ENCODE measurements around the gene COQ8A. TPM values are rescaled to one million over a fixed set of nuclear protein-coding genes. Genes with fewer than 3 reads are reported as not detected.
A peak's percentile ranks its signal among the peaks of the same experiment; 100 is the strongest.

COQ8A gene
- polyA plus RNA-seq, 1 donor from 2014 or later, result 57.4 TPM

DNA sequence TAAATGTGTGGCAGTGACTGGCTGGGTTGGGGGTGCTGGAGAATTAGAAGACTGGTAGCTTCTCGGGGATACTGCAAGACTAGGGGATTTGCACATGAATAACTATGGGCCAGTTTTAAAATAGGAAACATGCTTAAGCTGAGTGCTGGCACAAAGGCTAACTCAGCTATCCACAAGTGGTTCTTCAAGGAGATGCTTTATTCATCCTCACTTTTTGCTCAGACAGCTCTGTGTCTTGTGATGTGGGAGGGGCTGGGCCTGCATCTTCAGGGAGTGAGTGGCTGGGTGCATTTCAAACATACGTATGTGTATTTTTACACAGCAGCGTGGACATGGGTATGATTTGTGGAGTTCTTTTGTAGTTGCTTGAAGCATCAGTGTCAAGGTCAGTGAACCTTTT is 2.3 kb downstream of the COQ8A start:
- Mint-ChIP-seq H3K9me3 (no peaks in the 10 kb centered on the region), H3K36me3 (peaks cover 5% of the 10 kb centered on the region), H3K4me1 (peaks cover 33 to 43% (median 35%) of the 10 kb centered on the region in 3 donors)

DNA sequence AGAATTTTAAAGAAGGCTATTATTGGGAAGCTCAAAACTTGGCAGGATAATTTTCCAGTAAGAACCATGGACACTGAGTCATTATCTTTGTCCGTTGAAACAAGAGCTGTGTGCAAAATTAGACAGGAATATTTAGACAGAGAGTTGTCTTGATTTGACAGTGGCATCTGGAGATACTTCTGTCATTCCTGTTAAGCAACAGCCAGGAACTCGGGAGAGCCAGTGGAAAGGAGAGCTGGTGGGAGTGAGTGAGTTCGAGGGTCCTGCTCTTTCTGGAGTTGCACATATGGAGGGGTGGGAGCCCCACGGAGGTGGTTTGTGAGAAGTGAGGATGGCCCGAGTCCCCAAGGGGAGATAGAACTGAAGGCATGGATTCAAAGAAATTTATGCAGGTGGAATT is 3.1 kb downstream of the COQ8A start:
- H3K9me3 Mint-ChIP-seq, result peaks cover 0 to 1% (median 0%) of the 10 kb centered on the region in 3 donors
- peak overlapping the region in 1 of 3 donors; percentile 23 for H3K27ac Mint-ChIP-seq
- peaks cover 5% of the 10 kb centered on the region for H3K36me3 Mint-ChIP-seq
- no peaks in the 10 kb centered on the region for H3K27me3 Mint-ChIP-seq
- peak overlapping the region in 1 of 4 donors; percentile 100 for H3K4me3 Mint-ChIP-seq
- H3K4me1 Mint-ChIP-seq, result peaks cover 33 to 44% (median 35%) of the 10 kb centered on the region in 3 donors

More for the DNA sequence above, 2.3 kb downstream of the COQ8A start:
- no peak overlapping the region for H3K27ac Mint-ChIP-seq
- no peaks in the 10 kb centered on the region for H3K27me3 Mint-ChIP-seq
- H3K4me3 Mint-ChIP-seq, result peak overlapping the region; percentile 24 to 100 (median 68)

DNA sequence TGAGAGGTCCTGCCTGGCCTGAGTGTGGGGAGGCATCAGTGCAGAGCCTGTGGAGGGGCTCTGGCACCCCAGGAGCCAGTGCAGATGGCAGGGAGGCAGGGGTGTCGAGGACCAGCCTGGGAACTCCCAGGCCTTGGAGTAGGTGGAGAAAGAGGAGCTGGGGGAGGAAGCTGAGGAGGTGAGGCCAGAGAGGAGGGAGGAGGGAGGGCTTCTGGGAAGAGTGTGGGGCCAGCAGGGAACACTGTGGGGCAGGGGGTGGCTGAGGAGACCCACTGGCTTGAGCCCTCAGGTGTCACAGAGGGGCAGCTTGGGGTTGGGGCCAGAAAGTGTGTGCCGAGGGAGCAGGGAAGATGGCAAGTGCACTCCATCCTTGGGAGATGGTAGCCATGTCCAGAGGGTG is 3.8 kb downstream of the COQ8A start:
- Mint-ChIP-seq H3K4me3 (peak overlapping the region in 1 of 4 donors; percentile 100), H3K9me3 (peaks cover 0 to 3% (median 0%) of the 10 kb centered on the region in 3 donors), H3K27ac (peak overlapping the region in 1 of 3 donors; percentile 21), H3K27me3 (no peaks in the 10 kb centered on the region), H3K36me3 (peaks cover 8% of the 10 kb centered on the region), H3K4me1 (peaks cover 30 to 48% (median 34%) of the 10 kb centered on the region in 3 donors)

DNA sequence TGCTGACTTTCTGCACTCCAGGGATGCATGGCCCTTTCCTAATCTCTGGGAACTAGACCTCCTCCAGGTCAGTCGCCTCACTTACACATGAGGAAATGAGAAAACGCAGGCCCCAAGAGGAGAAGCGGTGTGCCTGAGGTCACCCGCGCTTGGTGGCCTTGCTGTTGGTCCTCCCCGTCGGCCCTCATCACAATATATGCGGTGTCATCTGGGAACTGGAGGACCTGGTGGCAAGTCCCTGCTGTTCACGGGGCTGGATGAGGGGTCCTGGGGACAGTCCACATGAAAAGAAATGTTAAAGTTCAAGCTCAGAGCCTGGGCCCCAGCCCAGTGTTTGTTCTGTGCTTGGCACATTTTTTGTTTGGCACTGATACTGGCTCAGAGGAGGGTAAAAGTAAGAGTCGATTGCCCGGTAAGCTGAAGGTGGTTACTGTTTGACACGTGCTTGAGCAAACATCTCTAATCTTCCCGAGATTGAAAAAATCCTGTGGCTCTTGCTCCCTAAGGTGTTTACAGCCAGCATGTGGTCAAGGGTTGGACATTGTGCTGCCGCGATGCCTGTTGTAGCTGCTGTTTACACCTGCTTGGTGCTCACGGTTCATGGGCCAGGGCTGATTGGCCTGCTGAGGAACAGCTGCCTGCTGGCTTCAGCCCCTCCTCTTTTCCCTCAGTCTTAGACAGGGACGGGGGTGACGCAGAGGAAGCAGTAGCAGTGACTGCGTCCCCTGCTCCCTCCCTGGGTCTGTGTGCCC is 5.2 kb downstream of the COQ8A start:
- peaks cover 29 to 55% (median 36%) of the 10 kb centered on the region in 3 donors for H3K4me1 Mint-ChIP-seq
- peak overlapping the region in 2 of 3 donors; percentile 52 to 62 for H3K27ac Mint-ChIP-seq
- no peaks in the 10 kb centered on the region for H3K27me3 Mint-ChIP-seq
- H3K4me3 Mint-ChIP-seq, result peak overlapping the region in 2 of 4 donors; percentile 68 to 77
- H3K36me3 Mint-ChIP-seq, result peaks cover 11% of the 10 kb centered on the region
- peaks cover 0 to 3% (median 0%) of the 10 kb centered on the region in 3 donors for H3K9me3 Mint-ChIP-seq

DNA sequence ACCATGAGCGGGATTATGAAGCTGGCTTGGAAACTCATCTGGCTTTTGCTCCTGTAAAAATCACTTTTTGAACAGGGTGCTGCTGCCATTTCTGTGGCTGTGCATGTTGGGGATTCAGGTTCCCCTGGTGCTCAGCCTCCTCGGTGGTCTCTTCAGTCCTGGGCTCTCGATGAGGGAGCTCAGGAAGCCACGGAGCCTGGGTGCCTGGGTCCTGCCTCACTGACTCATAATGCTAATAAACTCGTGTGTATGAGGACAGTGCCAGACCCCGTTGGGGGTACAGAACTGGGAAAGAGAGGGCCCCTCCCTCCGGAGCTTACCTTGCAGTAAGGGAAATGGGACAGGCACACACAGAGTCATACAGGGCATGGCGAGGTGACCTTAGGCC is 5.8 kb downstream of the COQ8A start:
- H3K4me1 Mint-ChIP-seq, result peaks cover 32 to 56% (median 33%) of the 10 kb centered on the region in 3 donors
- peaks cover 0 to 3% (median 0%) of the 10 kb centered on the region in 3 donors for H3K9me3 Mint-ChIP-seq
- peaks cover 11% of the 10 kb centered on the region for H3K36me3 Mint-ChIP-seq
- H3K27ac Mint-ChIP-seq, result peak overlapping the region in 1 of 3 donors; percentile 66
- H3K4me3 Mint-ChIP-seq, result peak overlapping the region in 1 of 4 donors; percentile 17
- no peaks in the 10 kb centered on the region for H3K27me3 Mint-ChIP-seq

DNA sequence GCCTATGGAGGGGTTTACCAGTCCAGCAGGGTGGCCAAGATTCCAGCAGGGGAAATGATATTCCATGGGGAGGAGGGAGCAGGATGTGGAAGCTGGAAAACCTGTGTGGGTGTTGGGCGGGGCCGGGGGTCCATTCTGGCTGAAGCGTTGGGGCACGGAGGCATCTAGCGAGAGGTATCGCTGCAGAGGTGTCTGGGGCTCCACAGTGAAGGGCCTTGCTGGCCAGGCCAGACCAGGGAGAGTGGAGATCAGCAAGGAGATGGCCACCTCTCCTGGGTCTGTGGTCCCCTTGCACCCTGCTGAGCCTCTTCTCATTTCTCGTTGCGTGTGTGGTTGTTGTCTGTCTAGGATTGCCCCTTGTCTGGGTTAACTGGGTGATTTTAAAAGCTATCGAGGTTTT is 6.2 kb downstream of the COQ8A start:
- H3K27ac Mint-ChIP-seq, result peak overlapping the region in 1 of 3 donors; percentile 66

DNA sequence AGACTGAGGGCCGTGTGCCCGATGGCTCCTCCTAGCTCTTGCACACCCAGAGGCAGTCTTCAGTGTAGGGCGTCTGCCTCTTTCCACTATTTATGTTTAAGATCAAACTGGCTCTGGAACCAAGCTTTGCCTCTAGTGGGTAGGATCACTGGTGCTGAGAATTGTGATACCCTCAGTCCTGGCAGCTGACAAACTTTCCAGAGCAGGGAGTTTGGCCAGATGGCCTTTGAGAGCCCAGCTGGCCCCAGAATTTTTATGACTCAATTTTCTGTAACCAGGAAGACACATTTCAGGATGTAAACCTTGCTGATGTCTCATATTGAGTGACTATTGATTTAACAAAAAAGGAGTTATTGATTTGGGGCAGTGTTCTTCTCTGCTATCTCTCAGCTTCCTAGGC is 6.7 kb downstream of the COQ8A start:
- H3K4me3 Mint-ChIP-seq, result peak overlapping the region in 1 of 4 donors; percentile 55
- peaks cover 27 to 54% (median 37%) of the 10 kb centered on the region in 3 donors for H3K4me1 Mint-ChIP-seq

More for the DNA sequence above, 6.2 kb downstream of the COQ8A start:
- H3K9me3 Mint-ChIP-seq, result peaks cover 0 to 3% (median 0%) of the 10 kb centered on the region in 3 donors
- H3K27me3 Mint-ChIP-seq, result no peaks in the 10 kb centered on the region
- H3K36me3 Mint-ChIP-seq, result peaks cover 11% of the 10 kb centered on the region
- peak overlapping the region in 2 of 4 donors; percentile 45 to 55 for H3K4me3 Mint-ChIP-seq
- peaks cover 29 to 53% (median 32%) of the 10 kb centered on the region in 3 donors for H3K4me1 Mint-ChIP-seq

DNA sequence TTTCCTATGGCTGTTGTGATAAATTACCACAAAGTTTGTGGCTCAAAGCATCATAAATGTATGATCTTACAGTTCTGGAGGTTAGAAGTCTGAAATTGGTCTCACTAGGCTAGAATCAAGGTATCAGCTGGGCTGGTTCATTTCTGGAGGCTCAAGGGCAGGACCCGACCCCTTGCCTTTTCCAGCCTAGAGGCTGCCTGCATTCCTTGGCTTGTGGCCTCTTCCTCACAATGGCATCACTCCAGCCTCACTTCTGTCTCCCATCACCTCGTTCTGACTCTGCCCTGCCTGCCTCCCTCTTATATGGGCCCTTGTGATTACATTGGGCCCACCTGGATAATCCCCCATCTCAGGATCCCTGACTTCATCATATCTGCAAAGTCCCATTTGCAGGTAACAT is 8.0 kb downstream of the COQ8A start:
- no peak overlapping the region for H3K27ac Mint-ChIP-seq
- H3K36me3 Mint-ChIP-seq, result peaks cover 10% of the 10 kb centered on the region
- H3K9me3 Mint-ChIP-seq, result peaks cover 0 to 3% (median 0%) of the 10 kb centered on the region in 3 donors
- H3K4me1 Mint-ChIP-seq, result peaks cover 18 to 44% (median 41%) of the 10 kb centered on the region in 3 donors
- H3K27me3 Mint-ChIP-seq, result no peaks in the 10 kb centered on the region
- H3K4me3 Mint-ChIP-seq, result no peak overlapping the region

More for the DNA sequence above, 6.7 kb downstream of the COQ8A start:
- Mint-ChIP-seq H3K36me3 (peaks cover 11% of the 10 kb centered on the region), H3K27ac (no peak overlapping the region), H3K9me3 (peaks cover 0 to 3% (median 0%) of the 10 kb centered on the region in 3 donors), H3K27me3 (no peaks in the 10 kb centered on the region)

DNA sequence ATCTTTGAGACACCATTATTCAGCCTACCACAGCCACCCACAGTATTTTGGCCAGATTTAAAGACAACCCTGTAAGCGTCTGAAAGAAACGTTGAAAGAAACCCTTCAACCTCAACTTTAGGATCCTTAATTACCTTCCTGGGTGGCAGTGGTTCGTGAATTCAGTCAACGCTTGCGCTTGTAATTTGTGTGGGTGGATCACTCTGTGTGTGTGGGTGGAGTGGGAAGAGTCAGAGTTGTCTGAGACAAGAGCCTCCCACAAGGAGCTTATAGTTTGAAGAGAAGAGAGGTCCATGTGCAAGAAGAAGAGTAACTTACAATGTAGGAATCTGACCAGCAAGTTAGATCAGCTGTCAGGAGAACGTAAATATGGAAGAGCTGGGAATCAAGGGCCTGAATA is 8.4 kb downstream of the COQ8A start:
- no peaks in the 10 kb centered on the region for H3K27me3 Mint-ChIP-seq
- peaks cover 0 to 3% (median 0%) of the 10 kb centered on the region in 3 donors for H3K9me3 Mint-ChIP-seq
- H3K36me3 Mint-ChIP-seq, result peaks cover 8% of the 10 kb centered on the region
- peaks cover 16 to 43% (median 41%) of the 10 kb centered on the region in 3 donors for H3K4me1 Mint-ChIP-seq
- H3K27ac Mint-ChIP-seq, result no peak overlapping the region
- H3K4me3 Mint-ChIP-seq, result no peak overlapping the region

DNA sequence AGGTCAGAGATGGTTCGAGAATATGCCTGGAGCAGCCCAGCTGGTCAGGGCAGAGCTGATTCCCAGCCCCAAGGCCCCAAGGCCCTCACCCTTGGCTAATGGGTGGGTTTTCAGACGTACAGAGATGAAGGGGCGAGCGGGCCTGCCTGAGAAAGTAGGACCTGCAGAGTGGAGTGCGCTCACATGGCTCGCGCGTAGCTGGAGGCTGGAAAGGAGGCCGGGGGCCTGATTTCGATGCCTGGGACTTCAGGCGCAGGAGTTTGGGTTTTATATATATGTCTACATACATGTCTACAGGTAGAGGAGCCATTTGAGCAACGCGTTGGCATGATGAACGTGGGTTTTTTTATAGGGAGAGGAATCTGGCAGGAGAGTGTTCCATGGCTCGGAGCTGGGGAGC is 8.9 kb downstream of the COQ8A start:
- peaks cover 12 to 41% (median 39%) of the 10 kb centered on the region in 3 donors for H3K4me1 Mint-ChIP-seq
- no peak overlapping the region for H3K4me3 Mint-ChIP-seq
- no peaks in the 10 kb centered on the region for H3K27me3 Mint-ChIP-seq
- H3K27ac Mint-ChIP-seq, result no peak overlapping the region
- H3K36me3 Mint-ChIP-seq, result peaks cover 8% of the 10 kb centered on the region
- H3K9me3 Mint-ChIP-seq, result peaks cover 0 to 3% (median 0%) of the 10 kb centered on the region in 3 donors

DNA sequence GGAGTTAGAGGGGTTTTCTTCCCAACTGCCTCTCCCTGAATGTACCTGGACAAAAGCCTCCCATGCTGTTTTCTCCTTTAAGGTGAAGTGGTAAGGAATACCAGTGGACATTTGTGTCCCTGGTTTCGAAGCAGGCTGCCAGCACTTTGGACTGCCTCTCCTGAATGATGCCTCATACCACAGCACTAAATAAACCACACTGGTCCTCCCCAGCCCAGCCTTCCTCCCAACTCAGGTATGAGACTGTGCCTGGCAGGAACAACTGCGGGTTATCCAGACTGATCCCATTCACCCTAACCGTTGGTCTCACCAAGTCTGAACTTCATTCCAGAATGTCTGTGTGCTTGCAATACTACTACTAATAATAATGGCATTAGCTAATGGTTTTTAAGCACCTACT is 9.3 kb downstream of the COQ8A start:
- peaks cover 10 to 41% (median 41%) of the 10 kb centered on the region in 3 donors for H3K4me1 Mint-ChIP-seq
- H3K9me3 Mint-ChIP-seq, result peaks cover 0 to 3% (median 0%) of the 10 kb centered on the region in 3 donors
- H3K27me3 Mint-ChIP-seq, result no peaks in the 10 kb centered on the region
- H3K27ac Mint-ChIP-seq, result no peak overlapping the region
- no peak overlapping the region for H3K4me3 Mint-ChIP-seq
- H3K36me3 Mint-ChIP-seq, result peaks cover 8% of the 10 kb centered on the region

DNA sequence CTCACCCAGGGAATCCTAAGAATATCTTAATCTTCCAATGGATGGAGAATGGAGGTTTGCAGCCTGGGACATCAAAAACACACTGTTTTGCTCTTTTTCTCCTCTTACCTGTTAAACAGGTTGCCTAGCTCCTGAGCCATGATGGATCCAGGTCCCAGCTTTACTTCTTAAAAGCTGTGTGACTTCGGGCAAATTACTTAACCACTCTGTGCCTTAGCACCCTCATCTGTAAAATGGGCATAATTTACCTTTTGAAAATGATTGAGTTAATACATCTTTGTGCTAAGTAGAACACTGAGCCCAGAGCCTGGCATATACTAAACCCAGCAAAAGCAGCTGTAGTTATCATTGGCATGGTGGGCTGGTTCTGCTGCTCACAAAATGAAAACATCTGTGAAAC is 10.2 kb downstream of the COQ8A start:
- H3K9me3 Mint-ChIP-seq, result peaks cover 0 to 3% (median 0%) of the 10 kb centered on the region in 3 donors
- no peak overlapping the region for H3K4me3 Mint-ChIP-seq
- no peak overlapping the region for H3K27ac Mint-ChIP-seq
- H3K27me3 Mint-ChIP-seq, result no peaks in the 10 kb centered on the region
- H3K4me1 Mint-ChIP-seq, result peaks cover 16 to 41% (median 38%) of the 10 kb centered on the region in 3 donors
- peaks cover 10% of the 10 kb centered on the region for H3K36me3 Mint-ChIP-seq

DNA sequence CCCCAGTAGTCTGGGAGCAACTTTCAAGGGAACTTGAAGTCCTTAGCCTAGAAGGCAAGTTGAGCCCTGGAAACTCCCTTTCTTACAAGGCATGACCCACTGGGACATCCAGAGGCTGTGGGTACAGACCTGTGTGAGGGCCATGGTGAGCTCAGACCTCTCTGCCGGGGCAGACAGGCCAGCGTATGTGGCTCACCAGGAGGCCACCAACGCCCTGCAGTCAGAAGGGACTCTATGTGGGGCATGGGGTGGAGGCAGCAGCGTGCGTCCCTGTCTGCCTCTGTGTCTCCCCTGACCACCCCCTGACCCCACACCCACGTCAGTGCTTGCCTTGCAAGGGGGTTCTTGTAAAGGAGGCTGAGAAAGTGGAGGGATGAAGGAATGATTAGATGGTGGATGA is 10.8 kb downstream of the COQ8A start:
- Mint-ChIP-seq H3K9me3 (peaks cover 0 to 3% (median 0%) of the 10 kb centered on the region in 3 donors), H3K36me3 (peaks cover 10% of the 10 kb centered on the region), H3K27me3 (no peaks in the 10 kb centered on the region), H3K4me3 (peak overlapping the region in 1 of 4 donors; percentile 54), H3K4me1 (peaks cover 16 to 41% (median 36%) of the 10 kb centered on the region in 3 donors), H3K27ac (no peak overlapping the region)

DNA sequence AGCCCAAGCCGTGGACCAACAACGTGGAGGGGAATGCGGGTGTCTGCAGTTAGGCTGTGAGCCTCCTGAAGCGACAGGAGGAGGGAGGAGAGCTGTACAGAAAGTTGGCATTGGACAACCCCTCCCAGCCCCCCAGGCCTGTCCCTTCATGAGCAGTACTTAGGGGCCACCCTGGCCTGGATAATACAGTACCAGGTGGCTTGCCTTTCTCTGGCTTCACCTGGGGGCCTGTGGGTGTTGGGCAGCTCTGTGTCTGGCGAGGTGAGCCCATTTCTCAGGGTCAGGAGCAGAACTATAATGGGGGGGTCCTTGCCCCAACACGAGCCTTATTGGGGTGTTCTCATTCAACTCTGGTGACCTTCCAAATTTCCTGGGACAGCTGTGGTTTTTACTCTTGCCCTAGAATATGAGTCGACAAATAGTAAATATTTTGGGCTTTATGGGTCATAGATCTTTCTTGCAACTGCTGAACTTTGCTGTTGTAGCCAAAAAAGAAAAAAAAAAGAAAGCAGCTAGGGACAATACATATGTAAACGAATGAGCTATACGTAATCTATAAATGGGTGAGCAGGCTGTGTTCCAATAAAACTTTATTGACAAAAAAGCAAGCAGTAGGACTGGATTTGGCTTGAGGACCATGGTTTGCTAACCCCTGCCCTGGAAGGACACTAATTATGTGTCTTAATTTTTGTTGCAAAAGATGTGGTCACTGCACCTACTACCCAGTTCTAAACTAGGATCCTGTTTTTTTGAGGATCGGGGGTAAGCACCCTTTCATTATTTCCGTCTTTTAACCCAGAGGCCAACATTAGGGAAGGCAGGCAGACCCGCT is 11.4 kb downstream of the COQ8A start:
- H3K27me3 Mint-ChIP-seq, result no peaks in the 10 kb centered on the region
- H3K4me1 Mint-ChIP-seq, result peaks cover 13 to 39% (median 32%) of the 10 kb centered on the region in 3 donors

DNA sequence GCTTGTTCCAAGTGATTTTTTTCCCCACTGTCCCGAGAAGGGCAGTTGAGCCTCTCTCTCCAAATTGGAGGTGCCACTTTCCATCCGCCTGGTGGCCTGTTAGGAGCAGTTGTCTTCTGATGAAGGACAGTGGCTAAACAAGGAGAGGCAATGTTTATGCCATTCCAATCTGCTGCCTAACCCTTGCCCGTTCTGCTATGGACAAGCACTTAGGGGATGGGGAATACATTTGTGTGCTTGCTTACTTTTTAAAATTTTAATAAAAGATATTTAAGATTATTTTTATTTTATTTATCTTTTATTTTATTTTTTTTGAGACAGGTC is 12.0 kb downstream of the COQ8A start:
- Mint-ChIP-seq H3K9me3 (peaks cover 0 to 3% (median 0%) of the 10 kb centered on the region in 3 donors), H3K4me3 (peak overlapping the region in 1 of 4 donors; percentile 55), H3K36me3 (peaks cover 7% of the 10 kb centered on the region), H3K27ac (peak overlapping the region in 1 of 3 donors; percentile 23), H3K4me1 (peaks cover 13 to 33% (median 30%) of the 10 kb centered on the region in 3 donors), H3K27me3 (no peaks in the 10 kb centered on the region)

More for the DNA sequence above, 11.4 kb downstream of the COQ8A start:
- Mint-ChIP-seq H3K27ac (peak overlapping the region in 1 of 3 donors; percentile 23), H3K36me3 (peaks cover 9% of the 10 kb centered on the region), H3K9me3 (peaks cover 0 to 3% (median 0%) of the 10 kb centered on the region in 3 donors), H3K4me3 (peak overlapping the region in 2 of 4 donors; percentile 14 to 54)
